GM12878 (cell line): ENCODE results near the gene LBH. TPM values are rescaled to one million over a fixed set of nuclear protein-coding genes. Genes with fewer than 3 reads are reported as not detected.

Experiments used
- ATAC-seq: fragments of 200-7000 bp; cut with Tn5 transposase; 3 replicates; pipeline ENCODE4 v1.9.1; 2020; ENCODE audit warnings: mild to moderate bottlenecking, moderate library complexity
- BruUV-seq: library from RNA; stranded (reverse); fragments of 400-500 nt; replicated peaks from 2 replicates; lab custom pipeline; 2021; lab: Mats Ljungman, UMichigan
- CTCF ChIA-PET: fragments of 300-600 bp; sonication (Branson Sonifier 250); formaldehyde crosslinking; extraction: SDS; loops from one replicate; lab custom pipeline; 2021; ENCODE audit warnings: inconsistent platforms; lab: Yijun Ruan, JAX
- POLR2A ChIA-PET: fragments of 350-600 bp; formaldehyde crosslinking; extraction: SDS; loops from one replicate; lab custom pipeline; 2021; ENCODE audit warnings: inconsistent platforms; lab: Charles Lee
- RAD21 ChIA-PET: fragments of 300-600 bp; sonication (Branson Sonifier 250); formaldehyde crosslinking; loops from one replicate; lab custom pipeline; 2023; ENCODE audit warnings: antibody characterized with exemption; ENCODE audit not compliant: unreplicated experiment; lab: Charles Lee
- SMC1A ChIA-PET: fragments of 300-600 bp; sonication (Branson Sonifier 250); formaldehyde crosslinking; loops from one replicate; lab custom pipeline; 2023; ENCODE audit not compliant: unreplicated experiment, uncharacterized antibody; lab: Charles Lee
- DNase-seq: peaks from one replicate; pipeline ENCODE4 v3.0.0-alpha.2; 2011; ENCODE audit warnings: low read depth, low spot score
- FAIRE-seq: peaks from 3 replicates; lab custom pipeline; 2011; peaks lifted over from hg19 to GRCh38; lab: Jason Lieb, UNC
- H2AFZ ChIP-seq: 2 replicates; pipeline ENCODE4 v1.6.0; 2011; ENCODE audit warnings: low read depth, low read length, control low read depth; ENCODE audit not compliant: control insufficient read depth
- H3K27ac ChIP-seq: 2 replicates; pipeline ENCODE4 v1.5.1; 2011; ENCODE audit warnings: control low read depth; ENCODE audit not compliant: control insufficient read depth, insufficient read depth
- H3K27me3 ChIP-seq, 2 experiments: replicated peaks in 1 of 2; 2 replicates each; pipeline versions ENCODE4 v1.6.0 to v1.6.1; 2011; ENCODE audit warnings: low read length in 1 of 2; ENCODE audit not compliant: control insufficient read depth in 2 of 2, insufficient read depth in 2 of 2
- H3K36me3 ChIP-seq, 2 experiments: 2 replicates each; pipeline ENCODE4 v1.5.1; 2011; ENCODE audit warnings: low read length in 1 of 2; ENCODE audit not compliant: control insufficient read depth in 2 of 2, insufficient read depth in 2 of 2
- H3K4me1 ChIP-seq: 2 replicates; pipeline ENCODE4 v1.6.1; 2011; ENCODE audit warnings: mild to moderate bottlenecking, low read length, moderate library complexity, mixed read lengths; ENCODE audit not compliant: control insufficient read depth, insufficient read depth
- H3K4me2 ChIP-seq: 2 replicates; pipeline ENCODE4 v1.6.0; 2011; ENCODE audit warnings: control low read depth; ENCODE audit not compliant: control insufficient read depth, insufficient read depth
- H3K4me3 ChIP-seq: fragments of 200-600 bp; sonication (generic); 2 replicates; pipeline ENCODE4 v1.5.1; 2016
- H3K79me2 ChIP-seq: 2 replicates; pipeline ENCODE4 v1.6.0; 2011; ENCODE audit warnings: low read length; ENCODE audit not compliant: control insufficient read depth, insufficient read depth
- H3K9ac ChIP-seq: 2 replicates; pipeline ENCODE4 v1.8.0; 2011; ENCODE audit warnings: low read length, control low read depth, mixed read lengths; ENCODE audit not compliant: control insufficient read depth, insufficient read depth
- H3K9me3 ChIP-seq: replicated peaks from 3 replicates; pipeline ENCODE4 v1.5.1; 2011; ENCODE audit warnings: mild to moderate bottlenecking, low read length; ENCODE audit not compliant: control insufficient read depth, insufficient read depth
- H4K20me1 ChIP-seq: 2 replicates; pipeline ENCODE4 v1.6.0; 2011; ENCODE audit not compliant: control insufficient read depth, insufficient read depth
- DPF2 ChIP-seq: fragments of 450-650 bp; IDR thresholded peaks from 2 replicates; pipeline ENCODE4 v1.6.1; 2017; ENCODE audit warnings: mild to moderate bottlenecking
- FOXK2 ChIP-seq: fragments of 450-650 bp; IDR thresholded peaks from 2 replicates; pipeline ENCODE4 v1.6.1; 2017; ENCODE audit warnings: mild to moderate bottlenecking, moderate library complexity
- IKZF1 ChIP-seq: fragments of 450-650 bp; conservative IDR thresholded peaks from 2 replicates; pipeline ENCODE4 v1.6.1; 2017; ENCODE audit warnings: antibody characterized with exemption, mild to moderate bottlenecking
- MEF2A ChIP-seq: IDR thresholded peaks from 2 replicates; pipeline ENCODE4 v1.6.1; 2011; ENCODE audit warnings: low read depth, mild to moderate bottlenecking, low read length, moderate library complexity; ENCODE audit not compliant: insufficient read depth
- MYB ChIP-seq: fragments of 150-350 bp; IDR thresholded peaks from 2 replicates; pipeline ENCODE4 v1.6.1; 2014; ENCODE audit warnings: mild to moderate bottlenecking, low read depth, low read length, borderline replicate concordance
- NRF1 ChIP-seq: conservative IDR thresholded peaks from 2 replicates; pipeline ENCODE4 v1.6.1; 2011; ENCODE audit warnings: mild to moderate bottlenecking, low read depth, low read length, improper control_type of control experiment
- POLR2A ChIP-seq: IDR thresholded peaks from 2 replicates; pipeline ENCODE4 v1.6.1; 2011; ENCODE audit warnings: low read depth, mild to moderate bottlenecking, low read length
- POLR2AphosphoS2 ChIP-seq: IDR thresholded peaks from 2 replicates; pipeline ENCODE4 v1.6.1; 2011; ENCODE audit warnings: low read depth, mild to moderate bottlenecking, low read length, improper control_type of control experiment, moderate library complexity
- POLR2AphosphoS5 ChIP-seq: IDR thresholded peaks from 2 replicates; pipeline ENCODE4 v1.6.1; 2011; ENCODE audit warnings: mild to moderate bottlenecking, low read length, inconsistent platforms
- POU2F2 ChIP-seq: IDR thresholded peaks from 3 replicates; pipeline ENCODE4 v1.6.1; 2011; ENCODE audit warnings: low read depth, mild to moderate bottlenecking, low read length, borderline replicate concordance
- RUNX3 ChIP-seq: IDR thresholded peaks from 2 replicates; pipeline ENCODE4 v1.6.1; 2012; ENCODE audit warnings: low read length, inconsistent platforms
- SMARCA5 ChIP-seq: fragments of 450-650 bp; IDR thresholded peaks from 2 replicates; pipeline ENCODE4 v1.6.1; 2017; ENCODE audit warnings: mild to moderate bottlenecking
- SPI1 ChIP-seq: IDR thresholded peaks from 2 replicates; pipeline ENCODE4 v1.6.1; 2011; ENCODE audit warnings: low read depth, mild to moderate bottlenecking, low read length, moderate library complexity, borderline replicate concordance; ENCODE audit not compliant: insufficient read depth
- TCF12 ChIP-seq: IDR thresholded peaks from 2 replicates; pipeline ENCODE4 v1.6.1; 2011; ENCODE audit warnings: low read depth, mild to moderate bottlenecking, low read length
- WGBS: methylation state at CpG from one replicate; pipeline ENCODE4 v1.1.6; 2016; ENCODE audit warnings: low lambda C conversion rate; ENCODE audit not compliant: insufficient replicate concordance, insufficient coverage; ENCODE audit errors: missing lambda C conversion rate; 5-methylcytosine and 5-hydroxymethylcytosine counted together
- in situ Hi-C: fragments of 300-500 bp; cut with MboI; formaldehyde crosslinking; loops from 9 replicates; pipeline ENCODE4 v1.14.3; 2018; ENCODE audit warnings: mixed read lengths
- intact Hi-C: fragments of 100-400 bp; cut with micrococcal nuclease; formaldehyde crosslinking; loops from one replicate; pipeline ENCODE4 v1.14.2; 2022; ENCODE audit not compliant: unreplicated experiment
- polyA plus RNA-seq, 11 experiments: library from polyadenylated mRNA; depleted of rRNA in 4 of 11; unstranded in 6 of 11; stranded (reverse) in 5 of 11; fragments of >200 nt; fragmentation: Nextera tagmentation in 4 of 11; fragmentation: Illumina TruSeq in 1 of 11; extraction: Ambion mirVana in 4 of 11; extraction: Trizol in 1 of 11; gene quantifications; 1 replicate in 1 of 11; 2 replicates in 10 of 11; pipeline versions ENCODE4 v1.2.1 to v1.2.3, GENCODE V29; 2011 to 2016; ENCODE audit warnings: inconsistent platforms in 2 of 11, missing spikeins in 2 of 11, low read depth in 1 of 11
- total RNA-seq, 4 experiments: library from RNA; depleted of rRNA in 3 of 4; stranded (reverse); fragments of >200 nt in 3 of 4; fragmentation: Illumina TruSeq in 1 of 4; extraction: Trizol in 1 of 4; gene quantifications; 2 replicates each; pipeline versions ENCODE4 v1.2.1 to v1.2.3, GENCODE V29; 2013 to 2021
- TF ChIP-seq, protein P1 (sequence below): fragments of 450-650 bp; conservative IDR thresholded peaks from 2 replicates; pipeline ENCODE4 v1.6.1; 2017; ENCODE audit warnings: mild to moderate bottlenecking, moderate library complexity
- TF ChIP-seq, protein P2 (sequence below): fragments of 450-650 bp; IDR thresholded peaks from 2 replicates; pipeline ENCODE4 v1.6.1; 2017; ENCODE audit warnings: low read depth, mild to moderate bottlenecking, moderate library complexity

LBH gene
- total and polyA plus RNA-seq, 10 of the 15 experiments (the other 5 are each of a cell fraction or from before 2014, with no cell fraction given) = 9.3 to 133 (median 34.1) TPM

DNA sequence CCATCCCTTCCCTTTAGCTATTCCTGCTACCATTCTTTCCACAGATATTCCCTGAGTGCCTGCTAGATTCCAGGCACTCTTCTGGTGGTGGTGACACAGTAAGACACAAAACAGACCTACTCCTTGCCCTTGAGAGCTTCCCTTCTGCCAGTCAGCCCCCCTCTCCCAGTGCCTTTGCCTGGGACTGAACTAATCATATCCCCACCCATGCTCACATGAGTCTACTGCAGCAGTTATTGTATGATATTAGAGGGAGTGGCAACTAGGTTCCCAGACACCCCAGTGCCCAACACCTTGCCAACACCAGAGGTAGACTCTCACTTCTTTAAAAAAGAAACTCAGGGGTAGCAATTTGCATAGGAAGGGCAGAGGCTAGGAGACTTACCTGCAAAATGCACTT is 7.2 kb upstream of the LBH start (continued):
- TF ChIP-seq MEF2A = no peak
- TF ChIP-seq, all 136 proteins: peak for 0

- WGBS = 3% methylated on average over 8 of the region's 8 CpGs
- Histone ChIP-seq H3K27me3 (no peaks in the 10 kb centered on the region), H2AFZ (peak overlapping the region; percentile 82), H3K27ac (peak overlapping the region; percentile 95), H3K36me3 (no peaks in the 10 kb centered on the region), H4K20me1 (no peaks in the 10 kb centered on the region), H3K4me2 (peak overlapping the region; percentile 98), H3K9ac (peak overlapping the region; percentile 71), H3K4me3 (peak overlapping the region; percentile 56), H3K79me2 (no peaks in the 10 kb centered on the region), H3K4me1 (peaks cover 45% of the 10 kb centered on the region), H3K9me3 (no peaks in the 10 kb centered on the region)
- in situ Hi-C loops = no loop called here
- FAIRE-seq (peak; percentile 79), DNase-seq (no peak), ATAC-seq (peak; percentile 72)
- SMC1A ChIA-PET = interaction anchor here (3.9 to 25.4 kb wide), 7 partner anchors 8 to 250 kb away, joined by 18 to 444 read pairs (median 69); partner anchors contain the start of gene LBH
- intact Hi-C loops = no loop called here
- RAD21 ChIA-PET = interaction anchor here (0.6 to 18.4 kb wide), 13 partner anchors 8 to 400 kb away, joined by 3 to 322 read pairs (median 7); no protein-coding TSS in a partner anchor
- TSS peak; percentile 87 for BruUV-seq
- POLR2A ChIA-PET = interaction anchor here (0.6 to 4.5 kb wide), 10 partner anchors 11 to 1827 kb away, joined by 3 to 36 read pairs (median 4); partner anchors contain the start of gene YPEL5
- CTCF ChIA-PET = interaction anchor here (1.0 to 9.2 kb wide), 6 partner anchors 10 to 487 kb away, joined by 3 to 207 read pairs (median 22); no protein-coding TSS in a partner anchor
- no peak for TF ChIP-seq MYB
- TF ChIP-seq, protein P1, sequence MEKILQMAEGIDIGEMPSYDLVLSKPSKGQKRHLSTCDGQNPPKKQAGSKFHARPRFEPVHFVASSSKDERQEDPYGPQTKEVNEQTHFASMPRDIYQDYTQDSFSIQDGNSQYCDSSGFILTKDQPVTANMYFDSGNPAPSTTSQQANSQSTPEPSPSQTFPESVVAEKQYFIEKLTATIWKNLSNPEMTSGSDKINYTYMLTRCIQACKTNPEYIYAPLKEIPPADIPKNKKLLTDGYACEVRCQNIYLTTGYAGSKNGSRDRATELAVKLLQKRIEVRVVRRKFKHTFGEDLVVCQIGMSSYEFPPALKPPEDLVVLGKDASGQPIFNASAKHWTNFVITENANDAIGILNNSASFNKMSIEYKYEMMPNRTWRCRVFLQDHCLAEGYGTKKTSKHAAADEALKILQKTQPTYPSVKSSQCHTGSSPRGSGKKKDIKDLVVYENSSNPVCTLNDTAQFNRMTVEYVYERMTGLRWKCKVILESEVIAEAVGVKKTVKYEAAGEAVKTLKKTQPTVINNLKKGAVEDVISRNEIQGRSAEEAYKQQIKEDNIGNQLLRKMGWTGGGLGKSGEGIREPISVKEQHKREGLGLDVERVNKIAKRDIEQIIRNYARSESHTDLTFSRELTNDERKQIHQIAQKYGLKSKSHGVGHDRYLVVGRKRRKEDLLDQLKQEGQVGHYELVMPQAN = 0 out of 2 replicates have a peak, but pooled peaks have one; percentile 11
- TF ChIP-seq SMARCA5 = peak; percentile 10; the same call in 1 of the 2 replicates
- TF ChIP-seq DPF2 = peak; percentile 41; the same call in 1 of the 2 replicates
- no peak; the same call in 1 of the 3 replicates for TF ChIP-seq POU2F2
- TF ChIP-seq, protein P2, sequence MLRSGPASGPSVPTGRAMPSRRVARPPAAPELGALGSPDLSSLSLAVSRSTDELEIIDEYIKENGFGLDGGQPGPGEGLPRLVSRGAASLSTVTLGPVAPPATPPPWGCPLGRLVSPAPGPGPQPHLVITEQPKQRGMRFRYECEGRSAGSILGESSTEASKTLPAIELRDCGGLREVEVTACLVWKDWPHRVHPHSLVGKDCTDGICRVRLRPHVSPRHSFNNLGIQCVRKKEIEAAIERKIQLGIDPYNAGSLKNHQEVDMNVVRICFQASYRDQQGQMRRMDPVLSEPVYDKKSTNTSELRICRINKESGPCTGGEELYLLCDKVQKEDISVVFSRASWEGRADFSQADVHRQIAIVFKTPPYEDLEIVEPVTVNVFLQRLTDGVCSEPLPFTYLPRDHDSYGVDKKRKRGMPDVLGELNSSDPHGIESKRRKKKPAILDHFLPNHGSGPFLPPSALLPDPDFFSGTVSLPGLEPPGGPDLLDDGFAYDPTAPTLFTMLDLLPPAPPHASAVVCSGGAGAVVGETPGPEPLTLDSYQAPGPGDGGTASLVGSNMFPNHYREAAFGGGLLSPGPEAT = peak; percentile 75
- TF ChIP-seq SPI1 = 0 out of 2 replicates have a peak, but pooled peaks have one; percentile 8
- TF ChIP-seq POLR2A = peak; percentile 60
- TF ChIP-seq POLR2AphosphoS5 = 0 out of 2 replicates have a peak, but pooled peaks have one; percentile 48
- 0 out of 2 replicates have a peak, but pooled peaks have one; percentile 24 for TF ChIP-seq RUNX3
- peak; percentile 72; the same call in 1 of the 2 replicates for TF ChIP-seq TCF12
- TF ChIP-seq FOXK2 = peak; percentile 72
- TF ChIP-seq IKZF1 = peak; percentile 83
- TF ChIP-seq NRF1 = no peak
- no peak for TF ChIP-seq POLR2AphosphoS2
Observed at GRCh38 chr2:30225131-30225762, 6.1 kb upstream of the LBH start.
